Measurements from ENCODE around the gene MRNIP. TPM values are rescaled to one million over a fixed set of nuclear protein-coding genes. Genes with fewer than 3 reads are reported as not detected.

Gene MRNIP
- total RNA-seq, 6 experiments from 2014 or later: 8.2 to 13.5 (median 9.9) TPM

DNA sequence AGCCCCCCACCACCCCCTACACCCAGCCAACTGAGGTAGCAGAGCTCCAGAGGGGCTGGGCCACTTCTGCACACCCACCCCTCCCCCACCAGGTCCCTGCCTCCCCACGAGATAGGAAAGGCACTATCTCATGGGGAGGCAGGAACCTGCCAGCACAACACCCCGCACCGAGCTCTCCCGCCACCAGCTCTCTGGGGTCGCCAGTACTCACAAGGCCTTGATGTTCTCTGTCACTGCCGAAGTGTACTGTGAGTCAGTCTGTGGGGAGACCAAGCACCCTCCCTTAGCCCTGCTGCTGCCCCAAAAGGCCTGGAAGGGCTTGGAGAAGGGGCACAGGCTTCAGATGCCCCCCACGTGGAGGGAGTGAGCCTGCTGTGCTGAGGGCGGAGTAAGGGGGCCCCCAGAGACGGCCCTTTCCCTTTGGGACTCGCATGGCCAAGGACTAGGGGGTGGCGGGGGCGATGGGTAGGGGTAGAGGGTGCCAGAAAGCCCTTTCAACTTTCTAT lies 57.9 kb downstream of the MRNIP start:
- Mint-ChIP-seq H3K27ac (no peak overlapping the region), H3K36me3 (ENCODE audit: low read depth) (peaks cover 10% of the 10 kb centered on the region; the same call in 1 of the 2 replicates), H3K27me3 (ENCODE audit: insufficient read depth) (peaks cover 1% of the 10 kb centered on the region; the same call in 1 of the 2 replicates), H3K9me3 (no peaks in the 10 kb centered on the region), H3K4me3 (no peak overlapping the region), H3K4me1 (ENCODE audit: low read depth) (peaks cover 29% of the 10 kb centered on the region)
- no peak for DNase-seq
- TF ChIP-seq, protein P1, sequence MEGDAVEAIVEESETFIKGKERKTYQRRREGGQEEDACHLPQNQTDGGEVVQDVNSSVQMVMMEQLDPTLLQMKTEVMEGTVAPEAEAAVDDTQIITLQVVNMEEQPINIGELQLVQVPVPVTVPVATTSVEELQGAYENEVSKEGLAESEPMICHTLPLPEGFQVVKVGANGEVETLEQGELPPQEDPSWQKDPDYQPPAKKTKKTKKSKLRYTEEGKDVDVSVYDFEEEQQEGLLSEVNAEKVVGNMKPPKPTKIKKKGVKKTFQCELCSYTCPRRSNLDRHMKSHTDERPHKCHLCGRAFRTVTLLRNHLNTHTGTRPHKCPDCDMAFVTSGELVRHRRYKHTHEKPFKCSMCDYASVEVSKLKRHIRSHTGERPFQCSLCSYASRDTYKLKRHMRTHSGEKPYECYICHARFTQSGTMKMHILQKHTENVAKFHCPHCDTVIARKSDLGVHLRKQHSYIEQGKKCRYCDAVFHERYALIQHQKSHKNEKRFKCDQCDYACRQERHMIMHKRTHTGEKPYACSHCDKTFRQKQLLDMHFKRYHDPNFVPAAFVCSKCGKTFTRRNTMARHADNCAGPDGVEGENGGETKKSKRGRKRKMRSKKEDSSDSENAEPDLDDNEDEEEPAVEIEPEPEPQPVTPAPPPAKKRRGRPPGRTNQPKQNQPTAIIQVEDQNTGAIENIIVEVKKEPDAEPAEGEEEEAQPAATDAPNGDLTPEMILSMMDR (IDR thresholded peaks at IDR 0.05): no peak

DNA sequence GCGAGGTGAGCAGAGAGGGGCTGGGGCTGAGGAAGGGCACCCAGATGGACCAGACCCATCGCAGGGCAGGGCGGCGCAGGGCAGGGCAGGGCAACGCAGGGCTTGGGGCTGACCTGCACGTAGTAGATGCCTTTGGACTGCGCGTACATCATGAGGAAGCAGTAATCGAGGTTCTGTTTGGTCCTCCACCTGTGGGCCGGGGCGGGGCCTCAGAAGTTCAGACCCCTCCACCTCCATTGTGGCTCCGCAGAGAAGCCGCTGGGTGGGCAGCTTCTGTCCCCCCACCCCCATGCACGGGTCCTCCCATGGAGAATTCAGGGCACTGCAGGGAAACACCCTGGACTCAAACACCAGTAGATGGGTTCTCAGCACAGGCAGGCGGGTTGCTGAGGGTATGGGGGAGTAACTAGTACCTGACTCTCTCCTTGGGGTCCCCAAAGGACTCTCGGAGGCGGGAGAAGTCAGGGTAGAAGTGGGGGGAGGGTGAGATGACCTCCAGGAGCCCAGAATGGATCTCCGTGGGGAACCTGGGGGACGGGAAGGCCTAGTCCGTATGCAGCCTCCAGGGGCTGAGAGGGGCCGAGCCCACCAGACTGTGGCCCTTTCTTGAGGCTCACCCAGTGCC lies 58.4 kb downstream of the MRNIP start:
- H3K4me1 Mint-ChIP-seq (ENCODE audit: low read depth): peaks cover 27% of the 10 kb centered on the region
- no peak overlapping the region for H3K4me3 Mint-ChIP-seq
- no peaks in the 10 kb centered on the region for H3K9me3 Mint-ChIP-seq
- H3K27ac Mint-ChIP-seq: no peak overlapping the region
- TF ChIP-seq, protein P1 (IDR thresholded peaks at IDR 0.05): no peak
- H3K36me3 Mint-ChIP-seq (ENCODE audit: low read depth): peaks cover 10% of the 10 kb centered on the region; the same call in 1 of the 2 replicates
- DNase-seq: no peak
- H3K27me3 Mint-ChIP-seq (ENCODE audit: insufficient read depth): peaks cover 1% of the 10 kb centered on the region; the same call in 1 of the 2 replicates

DNA sequence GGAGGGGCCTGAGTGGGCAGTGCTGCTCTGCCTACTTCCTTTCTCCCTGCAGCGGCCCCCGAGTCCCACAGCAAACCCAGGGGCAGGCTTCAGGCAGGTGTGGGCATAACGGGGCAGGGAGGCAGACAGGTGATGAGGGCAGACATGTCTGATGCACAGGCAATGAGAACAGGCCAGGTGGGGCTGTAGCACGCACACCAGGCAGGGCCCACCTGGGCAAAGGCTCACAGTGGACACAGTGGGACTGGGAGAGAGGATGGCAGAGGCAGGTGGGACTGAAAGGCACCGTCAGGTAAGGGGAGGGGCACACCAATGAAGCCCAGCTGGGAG lies 59.0 kb downstream of the MRNIP start:
- Mint-ChIP-seq H3K27ac (no peak overlapping the region), H3K9me3 (no peaks in the 10 kb centered on the region), H3K27me3 (ENCODE audit: insufficient read depth) (peaks cover 1% of the 10 kb centered on the region; the same call in 1 of the 2 replicates), H3K4me1 (ENCODE audit: low read depth) (peaks cover 21% of the 10 kb centered on the region), H3K36me3 (ENCODE audit: low read depth) (peaks cover 10% of the 10 kb centered on the region; the same call in 1 of the 2 replicates), H3K4me3 (no peak overlapping the region)
- no peak for DNase-seq
- TF ChIP-seq, protein P1 (IDR thresholded peaks at IDR 0.05): no peak

DNA sequence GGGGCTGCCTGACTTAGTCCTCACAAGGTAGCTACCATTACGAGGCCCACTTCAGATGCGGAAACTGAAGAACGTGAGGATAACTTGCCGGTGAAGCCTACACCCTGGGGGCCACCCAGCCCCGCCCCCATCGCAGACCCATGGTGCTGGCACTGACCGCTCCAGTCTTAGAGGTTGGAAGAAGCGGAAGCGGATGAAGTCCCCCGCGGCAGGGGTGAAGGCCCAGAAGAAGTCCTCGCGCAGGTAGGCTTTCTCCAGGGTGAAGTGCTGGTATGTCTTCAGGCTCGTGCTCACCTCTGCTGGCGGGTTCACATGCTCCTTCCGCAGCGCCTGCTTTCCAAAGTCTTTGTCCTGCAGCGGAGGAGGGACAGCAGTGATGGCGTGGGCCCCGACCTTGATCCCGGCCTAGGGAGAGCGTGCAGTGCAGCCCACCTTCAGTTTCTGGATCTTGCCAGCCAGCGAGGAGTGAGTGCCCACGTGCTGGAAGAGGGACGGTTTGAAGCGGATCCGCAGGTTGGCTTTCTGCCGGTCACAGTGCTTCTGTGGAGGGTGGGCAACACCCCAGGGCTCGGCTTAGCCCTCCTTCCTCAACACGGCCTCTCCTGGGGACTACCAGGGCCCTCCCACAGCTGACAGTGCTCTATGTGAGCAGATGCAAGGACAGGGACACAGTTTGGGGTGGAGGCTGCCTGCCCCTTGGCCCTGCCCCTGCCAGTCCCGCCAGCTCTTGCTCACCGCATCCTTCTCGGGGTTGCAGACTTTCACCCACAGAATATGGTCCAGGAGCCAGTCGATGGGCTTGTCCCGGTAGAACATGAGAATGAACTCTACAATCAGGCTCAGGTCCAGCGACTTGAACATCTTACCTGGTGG lies 59.6 kb downstream of the MRNIP start:
- DNase-seq: no peak
- Mint-ChIP-seq H3K4me1 (ENCODE audit: low read depth) (peaks cover 15% of the 10 kb centered on the region), H3K27ac (no peak overlapping the region), H3K36me3 (ENCODE audit: low read depth) (peaks cover 10% of the 10 kb centered on the region; the same call in 1 of the 2 replicates), H3K9me3 (no peaks in the 10 kb centered on the region), H3K27me3 (ENCODE audit: insufficient read depth) (peaks cover 1% of the 10 kb centered on the region; the same call in 1 of the 2 replicates), H3K4me3 (no peak overlapping the region)
- TF ChIP-seq, protein P1 (IDR thresholded peaks at IDR 0.05): no peak

DNA sequence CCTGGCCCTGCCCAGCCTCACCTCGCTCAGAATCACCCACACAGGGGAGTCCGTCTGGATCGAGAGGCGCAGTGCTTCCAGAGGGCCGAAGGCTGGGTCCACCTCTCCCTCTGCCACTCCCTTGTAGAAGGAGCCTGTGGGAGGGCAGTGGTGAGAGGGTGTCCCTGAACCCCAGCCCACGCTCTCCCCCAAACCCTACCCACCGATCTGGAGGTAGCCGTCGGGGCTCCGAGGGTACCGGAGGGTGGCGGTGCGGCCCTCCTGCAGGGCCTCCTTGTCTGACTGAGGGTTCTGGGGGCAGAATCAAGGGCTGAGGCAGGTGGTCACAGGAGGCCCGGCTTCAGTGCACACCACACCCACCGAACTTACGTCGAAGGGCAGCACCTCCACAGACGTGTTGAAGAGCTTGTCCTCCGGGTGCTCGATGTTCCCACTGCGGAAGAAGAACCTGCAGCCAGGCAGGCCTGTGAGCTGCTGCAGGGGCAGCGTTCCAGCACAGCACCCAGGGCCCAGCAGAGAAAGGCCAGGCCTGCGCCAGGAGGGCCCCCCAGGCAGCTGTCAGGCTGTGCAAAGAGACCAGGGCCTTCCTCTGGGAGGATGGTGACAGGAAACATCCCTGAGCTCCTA lies 60.4 kb downstream of the MRNIP start:
- TF ChIP-seq, protein P1 (IDR thresholded peaks at IDR 0.05): no peak
- H3K9me3 Mint-ChIP-seq: no peaks in the 10 kb centered on the region
- no peak overlapping the region for H3K4me3 Mint-ChIP-seq
- H3K27ac Mint-ChIP-seq: no peak overlapping the region
- no peak for DNase-seq
- peaks cover 1% of the 10 kb centered on the region; the same call in 1 of the 2 replicates for H3K27me3 Mint-ChIP-seq (ENCODE audit: insufficient read depth)
- H3K4me1 Mint-ChIP-seq (ENCODE audit: low read depth): peaks cover 11% of the 10 kb centered on the region
- H3K36me3 Mint-ChIP-seq (ENCODE audit: low read depth): peaks cover 10% of the 10 kb centered on the region; the same call in 1 of the 2 replicates

Measured in HFFc6 (cell line).